ENCODE results near the gene SULT1C2. TPM values are rescaled to one million over a fixed set of nuclear protein-coding genes. Genes with fewer than 3 reads are reported as not detected.

SULT1C2 gene
- polyA plus RNA-seq, 3 donors from 2014 or later, result not detected

GRCh38 chr2:108314586-108315296, 26.0 kb downstream of the SULT1C2 start:
- no peak overlapping the region for H3K27ac Mint-ChIP-seq
- H3K27me3 Mint-ChIP-seq (ENCODE audit: low read depth in 3 of 3), result peaks cover 0 to 3% (median 3%) of the 10 kb centered on the region in 3 donors
- no peaks in the 10 kb centered on the region for H3K36me3 Mint-ChIP-seq
- no peak overlapping the region for H3K4me3 Mint-ChIP-seq
- DNase-seq, result no peak
- no peaks in the 10 kb centered on the region for H3K4me1 Mint-ChIP-seq
- H3K9me3 Mint-ChIP-seq, result no peaks in the 10 kb centered on the region

- no peak for DNase-seq
- H3K36me3 Mint-ChIP-seq, result no peaks in the 10 kb centered on the region
- H3K9me3 Mint-ChIP-seq, result no peaks in the 10 kb centered on the region
- H3K27ac Mint-ChIP-seq, result no peak overlapping the region
- peaks cover 0 to 3% (median 3%) of the 10 kb centered on the region in 3 donors for H3K27me3 Mint-ChIP-seq (ENCODE audit: low read depth in 3 of 3)
- no peaks in the 10 kb centered on the region for H3K4me1 Mint-ChIP-seq
- H3K4me3 Mint-ChIP-seq, result no peak overlapping the region
Observed at GRCh38 chr2:108315444-108315934, 26.8 kb downstream of the SULT1C2 start.

GRCh38 chr2:108316033-108316432, 27.3 kb downstream of the SULT1C2 start:
- H3K9me3 Mint-ChIP-seq, result no peaks in the 10 kb centered on the region

DNA sequence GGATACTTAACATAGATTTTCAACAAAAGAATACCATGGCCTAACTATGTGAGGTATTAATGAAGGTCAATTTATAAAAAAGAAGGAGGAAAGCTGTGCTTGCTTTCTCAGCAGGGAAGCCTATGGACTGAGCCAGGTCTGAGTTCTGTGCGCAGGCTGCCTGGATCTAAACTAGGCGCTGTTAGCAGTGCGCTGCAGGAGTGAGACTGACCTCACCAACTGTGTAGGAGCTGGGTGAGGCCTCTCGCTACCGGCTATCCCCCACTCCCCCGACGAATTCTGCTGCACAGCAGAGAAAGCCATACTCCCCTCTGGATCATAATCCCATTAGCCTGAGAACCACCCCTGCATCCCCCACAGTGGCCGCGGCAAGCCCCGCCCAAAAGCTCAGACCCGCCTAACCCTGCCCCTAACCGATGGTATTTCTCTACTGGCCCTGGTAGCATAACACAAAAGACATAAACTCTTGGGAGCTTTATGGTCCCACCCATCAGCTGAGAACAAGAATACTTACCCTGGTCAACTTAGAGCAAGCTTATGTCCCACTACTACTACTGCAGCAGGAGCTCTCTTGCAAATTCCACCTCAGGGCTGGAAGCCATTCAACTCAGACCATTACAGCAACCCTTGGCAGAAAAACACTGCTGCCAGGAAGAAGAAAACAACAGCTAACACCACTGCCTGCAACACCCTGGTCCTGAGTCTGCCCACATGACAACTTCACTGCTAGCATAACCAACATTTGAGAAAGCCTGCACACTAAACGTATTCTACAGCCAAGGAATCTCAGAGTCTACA, 28.0 kb downstream of the SULT1C2 start:
- H3K27me3 Mint-ChIP-seq (ENCODE audit: low read depth in 3 of 3), result peaks cover 0 to 3% (median 3%) of the 10 kb centered on the region in 3 donors
- H3K36me3 Mint-ChIP-seq, result no peaks in the 10 kb centered on the region
- no peak overlapping the region for H3K4me3 Mint-ChIP-seq
- DNase-seq, result no peak
- no peaks in the 10 kb centered on the region for H3K4me1 Mint-ChIP-seq
- H3K27ac Mint-ChIP-seq, result no peak overlapping the region
- H3K9me3 Mint-ChIP-seq, result no peaks in the 10 kb centered on the region

More at GRCh38 chr2:108316033-108316432, 27.3 kb downstream of the SULT1C2 start:
- peaks cover 0 to 3% (median 3%) of the 10 kb centered on the region in 3 donors for H3K27me3 Mint-ChIP-seq (ENCODE audit: low read depth in 3 of 3)
- H3K4me1 Mint-ChIP-seq, result no peaks in the 10 kb centered on the region
- no peaks in the 10 kb centered on the region for H3K36me3 Mint-ChIP-seq
- H3K4me3 Mint-ChIP-seq, result no peak overlapping the region
- no peak overlapping the region for H3K27ac Mint-ChIP-seq
- DNase-seq, result no peak

- Mint-ChIP-seq H3K27me3 (ENCODE audit: low read depth in 3 of 3) (peaks cover 0 to 5% (median 3%) of the 10 kb centered on the region in 3 donors), H3K4me3 (no peak overlapping the region), H3K27ac (no peak overlapping the region), H3K4me1 (no peaks in the 10 kb centered on the region), H3K36me3 (no peaks in the 10 kb centered on the region), H3K9me3 (no peaks in the 10 kb centered on the region)
- no peak for DNase-seq
Observed at GRCh38 chr2:108320326-108320922, 31.7 kb downstream of the SULT1C2 start.

- Mint-ChIP-seq H3K9me3 (peaks cover 0 to 2% (median 0%) of the 10 kb centered on the region in 6 donors), H3K27ac (no peak overlapping the region), H3K4me1 (no peaks in the 10 kb centered on the region), H3K4me3 (no peak overlapping the region), H3K36me3 (no peaks in the 10 kb centered on the region), H3K27me3 (ENCODE audit: low read depth in 3 of 3) (peaks cover 2 to 5% (median 3%) of the 10 kb centered on the region in 3 donors)
- no peak for DNase-seq
Observed at GRCh38 chr2:108323619-108324018, 34.9 kb downstream of the SULT1C2 start.

- Mint-ChIP-seq H3K27ac (no peak overlapping the region), H3K4me1 (no peaks in the 10 kb centered on the region)
Observed at GRCh38 chr2:108324531-108325255, 36.0 kb downstream of the SULT1C2 start.

GRCh38 chr2:108325756-108326155, 37.1 kb downstream of the SULT1C2 start:
- Mint-ChIP-seq H3K4me1 (no peaks in the 10 kb centered on the region), H3K9me3 (peaks cover 0 to 5% (median 0%) of the 10 kb centered on the region in 6 donors), H3K27ac (no peak overlapping the region), H3K27me3 (ENCODE audit: low read depth in 3 of 3) (peaks cover 2 to 5% (median 3%) of the 10 kb centered on the region in 3 donors), H3K4me3 (no peak overlapping the region), H3K36me3 (no peaks in the 10 kb centered on the region)
- DNase-seq, result no peak

More at GRCh38 chr2:108324531-108325255, 36.0 kb downstream of the SULT1C2 start:
- Mint-ChIP-seq H3K4me3 (no peak overlapping the region), H3K27me3 (ENCODE audit: low read depth in 3 of 3) (peaks cover 2 to 5% (median 3%) of the 10 kb centered on the region in 3 donors), H3K9me3 (peaks cover 0 to 2% (median 0%) of the 10 kb centered on the region in 6 donors), H3K36me3 (no peaks in the 10 kb centered on the region)
- DNase-seq, result no peak

GRCh38 chr2:108329771-108330170, 41.1 kb downstream of the SULT1C2 start:
- Mint-ChIP-seq H3K4me3 (no peak overlapping the region), H3K9me3 (peaks cover 0 to 5% (median 0%) of the 10 kb centered on the region in 6 donors), H3K27me3 (ENCODE audit: low read depth in 3 of 3) (peaks cover 0 to 6% (median 2%) of the 10 kb centered on the region in 3 donors), H3K27ac (no peak overlapping the region), H3K36me3 (no peaks in the 10 kb centered on the region), H3K4me1 (no peaks in the 10 kb centered on the region)
- no peak for DNase-seq

DNA sequence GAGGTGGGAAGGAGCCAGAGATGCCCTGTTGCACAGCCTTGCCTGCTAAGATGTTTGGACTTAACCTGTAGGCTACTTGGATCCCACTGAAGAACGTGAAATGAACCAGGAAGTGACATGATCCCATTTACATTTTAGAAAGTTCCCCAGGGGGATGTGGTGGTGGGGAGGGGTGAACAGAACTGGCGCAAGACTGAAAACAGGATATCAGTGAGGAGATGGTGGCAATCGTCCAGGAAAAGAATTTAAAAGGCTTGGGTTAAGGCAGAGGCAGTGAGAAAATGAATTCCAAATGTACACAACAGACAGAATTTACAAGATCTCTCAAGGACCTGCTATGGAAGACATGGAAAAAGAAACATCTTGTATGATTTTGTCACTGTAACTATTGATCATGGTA, 42.3 kb downstream of the SULT1C2 start:
- Mint-ChIP-seq H3K4me1 (no peaks in the 10 kb centered on the region), H3K4me3 (no peak overlapping the region), H3K27me3 (ENCODE audit: low read depth in 3 of 3) (peaks cover 0 to 3% (median 3%) of the 10 kb centered on the region in 3 donors), H3K36me3 (no peaks in the 10 kb centered on the region), H3K9me3 (peaks cover 0 to 5% (median 0%) of the 10 kb centered on the region in 6 donors), H3K27ac (no peak overlapping the region)
- no peak for DNase-seq

GRCh38 chr2:108345951-108346350, 57.3 kb downstream of the SULT1C2 start:
- Mint-ChIP-seq H3K4me1 (no peaks in the 10 kb centered on the region), H3K36me3 (no peaks in the 10 kb centered on the region), H3K9me3 (peaks cover 0 to 2% (median 0%) of the 10 kb centered on the region in 6 donors), H3K27me3 (ENCODE audit: low read depth in 3 of 3) (peaks cover 0 to 3% (median 3%) of the 10 kb centered on the region in 3 donors), H3K4me3 (no peak overlapping the region), H3K27ac (no peak overlapping the region)
- DNase-seq, result peak in 1 of 3 donors; percentile 2

- H3K27ac Mint-ChIP-seq, result no peak overlapping the region
- H3K4me1 Mint-ChIP-seq, result no peaks in the 10 kb centered on the region
Observed at GRCh38 chr2:108346827-108347226, 58.1 kb downstream of the SULT1C2 start.

GRCh38 chr2:108347786-108348185, 59.1 kb downstream of the SULT1C2 start:
- Mint-ChIP-seq H3K9me3 (peaks cover 0 to 2% (median 0%) of the 10 kb centered on the region in 6 donors), H3K27me3 (ENCODE audit: low read depth in 3 of 3) (peaks cover 2 to 4% (median 3%) of the 10 kb centered on the region in 3 donors), H3K27ac (no peak overlapping the region), H3K4me1 (no peaks in the 10 kb centered on the region), H3K36me3 (no peaks in the 10 kb centered on the region), H3K4me3 (no peak overlapping the region)
- no peak for DNase-seq

More at GRCh38 chr2:108346827-108347226, 58.1 kb downstream of the SULT1C2 start:
- H3K36me3 Mint-ChIP-seq, result no peaks in the 10 kb centered on the region
- DNase-seq, result no peak
- peaks cover 0 to 5% (median 3%) of the 10 kb centered on the region in 3 donors for H3K27me3 Mint-ChIP-seq (ENCODE audit: low read depth in 3 of 3)
- H3K4me3 Mint-ChIP-seq, result no peak overlapping the region
- H3K9me3 Mint-ChIP-seq, result peaks cover 0 to 2% (median 0%) of the 10 kb centered on the region in 6 donors
